ENCODE measurements around the gene PACSIN3.

The PACSIN3 gene

DNA sequence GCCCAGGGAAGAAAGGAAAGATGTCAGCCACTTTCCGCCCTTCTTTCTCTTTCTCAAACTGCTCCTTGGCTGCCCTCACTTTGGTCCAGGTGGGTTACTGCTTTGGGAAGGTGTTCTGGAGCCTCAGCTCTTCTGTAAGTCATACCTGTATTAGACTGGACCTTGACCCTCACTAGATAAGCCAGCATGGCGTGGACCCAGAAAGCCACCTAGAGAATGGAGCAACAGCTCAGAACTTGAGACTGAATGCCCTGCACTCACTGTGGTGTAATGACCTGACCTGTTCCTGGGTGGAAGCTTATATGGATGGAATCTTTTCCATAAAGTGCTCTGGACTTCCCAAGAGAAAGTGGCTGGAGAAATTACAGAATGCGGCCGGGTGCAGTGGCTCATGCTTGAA lies 46.8 kb upstream of the PACSIN3 start:
- Histone ChIP-seq H3K79me2 (no peaks in the 10 kb centered on the region), H3K27ac (no peak overlapping the region), H3K4me1 (no peaks in the 10 kb centered on the region), H3K9ac (no peak overlapping the region), H3K36me3 (ENCODE audit: control insufficient read depth, insufficient read depth, low read length) (no peaks in the 10 kb centered on the region), H3K27me3 (ENCODE audit: control insufficient read depth, insufficient read depth, low read length) (no peaks in the 10 kb centered on the region), H3K9me3 (ENCODE audit: control insufficient read depth, low read length) (no peaks in the 10 kb centered on the region), H2AFZ (no peak overlapping the region), H3K4me3 (ENCODE audit: low read depth, low read length) (no peak overlapping the region), H3K4me2 (ENCODE audit: low read length) (no peak overlapping the region)
- TF ChIP-seq, protein P1, sequence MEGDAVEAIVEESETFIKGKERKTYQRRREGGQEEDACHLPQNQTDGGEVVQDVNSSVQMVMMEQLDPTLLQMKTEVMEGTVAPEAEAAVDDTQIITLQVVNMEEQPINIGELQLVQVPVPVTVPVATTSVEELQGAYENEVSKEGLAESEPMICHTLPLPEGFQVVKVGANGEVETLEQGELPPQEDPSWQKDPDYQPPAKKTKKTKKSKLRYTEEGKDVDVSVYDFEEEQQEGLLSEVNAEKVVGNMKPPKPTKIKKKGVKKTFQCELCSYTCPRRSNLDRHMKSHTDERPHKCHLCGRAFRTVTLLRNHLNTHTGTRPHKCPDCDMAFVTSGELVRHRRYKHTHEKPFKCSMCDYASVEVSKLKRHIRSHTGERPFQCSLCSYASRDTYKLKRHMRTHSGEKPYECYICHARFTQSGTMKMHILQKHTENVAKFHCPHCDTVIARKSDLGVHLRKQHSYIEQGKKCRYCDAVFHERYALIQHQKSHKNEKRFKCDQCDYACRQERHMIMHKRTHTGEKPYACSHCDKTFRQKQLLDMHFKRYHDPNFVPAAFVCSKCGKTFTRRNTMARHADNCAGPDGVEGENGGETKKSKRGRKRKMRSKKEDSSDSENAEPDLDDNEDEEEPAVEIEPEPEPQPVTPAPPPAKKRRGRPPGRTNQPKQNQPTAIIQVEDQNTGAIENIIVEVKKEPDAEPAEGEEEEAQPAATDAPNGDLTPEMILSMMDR (IDR thresholded peaks at IDR 0.05) = no peak

DNA sequence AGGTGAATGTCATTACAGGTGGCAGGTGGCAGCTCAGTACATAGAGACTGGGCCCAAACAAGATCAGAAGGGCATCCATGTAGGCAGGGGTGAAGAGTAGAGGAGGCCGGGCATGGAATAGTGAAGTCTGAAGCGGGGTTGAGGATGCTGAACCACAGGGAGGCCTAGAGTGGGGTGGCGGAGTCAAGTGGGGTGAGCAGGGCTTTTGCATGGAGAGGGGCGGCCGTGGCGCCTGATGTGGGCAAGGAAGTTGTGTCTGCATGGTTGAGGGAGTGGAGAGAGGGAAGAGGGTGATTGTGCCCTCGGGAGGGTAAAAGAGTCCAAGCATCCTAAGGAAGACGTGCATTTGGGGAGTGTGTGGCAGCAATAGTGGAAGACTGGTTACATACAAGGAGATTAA lies 42.9 kb upstream of the PACSIN3 start:
- Histone ChIP-seq H3K4me1 (no peaks in the 10 kb centered on the region), H3K9me3 (ENCODE audit: control insufficient read depth, low read length) (no peaks in the 10 kb centered on the region), H3K4me2 (ENCODE audit: low read length) (no peak overlapping the region), H3K79me2 (no peaks in the 10 kb centered on the region), H3K27me3 (ENCODE audit: control insufficient read depth, insufficient read depth, low read length) (no peaks in the 10 kb centered on the region), H3K9ac (no peak overlapping the region), H2AFZ (no peak overlapping the region), H3K4me3 (ENCODE audit: low read depth, low read length) (no peak overlapping the region), H3K27ac (no peak overlapping the region), H3K36me3 (ENCODE audit: control insufficient read depth, insufficient read depth, low read length) (no peaks in the 10 kb centered on the region)
- TF ChIP-seq, protein P1 (IDR thresholded peaks at IDR 0.05) = no peak

DNA sequence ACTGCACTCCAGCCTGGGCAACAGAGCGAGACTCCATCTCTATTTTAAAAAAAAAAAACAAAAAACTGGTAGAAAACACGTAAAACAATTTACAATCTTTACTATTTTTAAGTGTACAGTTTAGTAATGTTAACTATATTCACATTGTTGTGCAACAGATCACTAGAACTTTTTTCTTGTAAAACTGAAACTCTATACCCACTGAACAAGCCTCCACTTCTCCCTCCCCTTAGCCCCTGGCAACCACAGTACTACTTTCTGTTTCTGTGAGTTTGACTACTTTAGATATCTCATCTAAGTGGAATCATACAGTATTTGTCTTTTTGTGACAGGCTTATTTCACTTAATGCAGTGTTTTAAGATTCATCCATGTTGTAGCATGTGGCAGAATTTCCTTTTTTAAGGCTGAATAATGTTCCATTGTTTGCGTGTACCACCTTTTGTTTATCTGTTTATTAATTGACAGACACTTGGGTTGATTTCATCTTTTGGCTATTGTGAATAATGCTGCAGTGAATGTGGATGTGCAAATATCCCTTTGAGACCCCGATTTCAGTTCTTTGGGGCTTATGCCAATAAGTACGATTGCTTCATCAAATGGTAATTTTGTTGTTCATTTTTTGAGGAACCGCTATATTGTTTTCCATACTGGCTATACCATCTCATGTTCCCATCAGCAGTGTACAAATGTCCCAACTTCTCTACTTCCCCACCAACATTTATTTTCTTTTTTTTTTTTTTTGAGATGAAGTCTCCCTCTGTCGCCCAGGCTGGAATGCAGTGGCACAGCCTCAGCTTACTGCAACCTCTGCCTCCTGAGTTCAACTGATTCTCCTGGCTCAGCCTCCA lies 39.5 kb upstream of the PACSIN3 start:
- no peak overlapping the region for H3K27ac ChIP-seq
- no peaks in the 10 kb centered on the region for H3K79me2 ChIP-seq
- H3K36me3 ChIP-seq (ENCODE audit: control insufficient read depth, insufficient read depth, low read length) = no peaks in the 10 kb centered on the region
- H3K4me3 ChIP-seq (ENCODE audit: low read depth, low read length) = no peak overlapping the region
- H3K9ac ChIP-seq = no peak overlapping the region
- no peak overlapping the region for H2AFZ ChIP-seq
- H3K9me3 ChIP-seq (ENCODE audit: control insufficient read depth, low read length) = no peaks in the 10 kb centered on the region
- TF ChIP-seq, protein P1 (IDR thresholded peaks at IDR 0.05) = no peak
- H3K4me2 ChIP-seq (ENCODE audit: low read length) = no peak overlapping the region
- H3K4me1 ChIP-seq = no peaks in the 10 kb centered on the region
- no peaks in the 10 kb centered on the region for H3K27me3 ChIP-seq (ENCODE audit: control insufficient read depth, insufficient read depth, low read length)

DNA sequence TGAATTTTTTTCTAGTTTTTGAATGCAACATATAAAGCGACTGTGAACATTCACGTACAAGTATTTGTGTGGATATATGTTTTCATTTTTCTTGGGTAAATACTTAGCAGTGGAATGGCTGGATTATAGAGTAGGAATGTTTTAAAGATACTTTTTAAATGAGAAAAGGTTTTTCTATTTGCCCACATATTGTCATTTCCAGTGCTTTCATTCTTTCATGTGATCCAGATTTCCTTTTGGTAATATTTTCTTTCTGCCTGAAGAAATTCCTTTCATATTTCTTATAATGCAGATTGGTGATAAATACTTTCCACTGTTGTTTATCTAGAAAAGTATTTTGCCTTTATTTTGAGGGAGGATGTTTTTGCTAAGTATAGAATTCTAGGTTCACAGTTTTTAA lies 36.5 kb upstream of the PACSIN3 start:
- no peaks in the 10 kb centered on the region for H3K36me3 ChIP-seq (ENCODE audit: control insufficient read depth, insufficient read depth, low read length)

More for the DNA sequence above, 36.5 kb upstream of the PACSIN3 start:
- Histone ChIP-seq H2AFZ (no peak overlapping the region), H3K4me2 (ENCODE audit: low read length) (no peak overlapping the region), H3K9me3 (ENCODE audit: control insufficient read depth, low read length) (no peaks in the 10 kb centered on the region), H3K27me3 (ENCODE audit: control insufficient read depth, insufficient read depth, low read length) (no peaks in the 10 kb centered on the region), H3K79me2 (no peaks in the 10 kb centered on the region), H3K4me3 (ENCODE audit: low read depth, low read length) (no peak overlapping the region), H3K4me1 (no peaks in the 10 kb centered on the region), H3K27ac (no peak overlapping the region), H3K9ac (no peak overlapping the region)
- TF ChIP-seq, protein P1 (IDR thresholded peaks at IDR 0.05) = no peak

Measured in parathyroid adenoma (tissue), 2 donors.